GM23248 (cell line): Measurements from ENCODE around the gene TRIM52.
"Not testable (repeated sequence)": the region's sequence is repeated elsewhere in the genome, so short reads cannot be mapped to it uniquely, and the experiment has no call there.

Experiments
- EZH2 ChIP-seq: fragments of 200-600 bp; sonication (generic); IDR thresholded peaks from 2 replicates; pipeline ENCODE4 v1.6.1; 2018; ENCODE audit warnings: antibody characterized with exemption, mild to moderate bottlenecking; ENCODE audit not compliant: insufficient read depth, poor library complexity, severe bottlenecking
- EZH2phosphoT487 ChIP-seq: fragments of 200-600 bp; sonication (generic); IDR thresholded peaks from 2 replicates; pipeline ENCODE4 v1.6.1; 2018; ENCODE audit warnings: antibody characterized with exemption, moderate library complexity, mild to moderate bottlenecking, low read depth; ENCODE audit not compliant: insufficient read depth

DNA sequence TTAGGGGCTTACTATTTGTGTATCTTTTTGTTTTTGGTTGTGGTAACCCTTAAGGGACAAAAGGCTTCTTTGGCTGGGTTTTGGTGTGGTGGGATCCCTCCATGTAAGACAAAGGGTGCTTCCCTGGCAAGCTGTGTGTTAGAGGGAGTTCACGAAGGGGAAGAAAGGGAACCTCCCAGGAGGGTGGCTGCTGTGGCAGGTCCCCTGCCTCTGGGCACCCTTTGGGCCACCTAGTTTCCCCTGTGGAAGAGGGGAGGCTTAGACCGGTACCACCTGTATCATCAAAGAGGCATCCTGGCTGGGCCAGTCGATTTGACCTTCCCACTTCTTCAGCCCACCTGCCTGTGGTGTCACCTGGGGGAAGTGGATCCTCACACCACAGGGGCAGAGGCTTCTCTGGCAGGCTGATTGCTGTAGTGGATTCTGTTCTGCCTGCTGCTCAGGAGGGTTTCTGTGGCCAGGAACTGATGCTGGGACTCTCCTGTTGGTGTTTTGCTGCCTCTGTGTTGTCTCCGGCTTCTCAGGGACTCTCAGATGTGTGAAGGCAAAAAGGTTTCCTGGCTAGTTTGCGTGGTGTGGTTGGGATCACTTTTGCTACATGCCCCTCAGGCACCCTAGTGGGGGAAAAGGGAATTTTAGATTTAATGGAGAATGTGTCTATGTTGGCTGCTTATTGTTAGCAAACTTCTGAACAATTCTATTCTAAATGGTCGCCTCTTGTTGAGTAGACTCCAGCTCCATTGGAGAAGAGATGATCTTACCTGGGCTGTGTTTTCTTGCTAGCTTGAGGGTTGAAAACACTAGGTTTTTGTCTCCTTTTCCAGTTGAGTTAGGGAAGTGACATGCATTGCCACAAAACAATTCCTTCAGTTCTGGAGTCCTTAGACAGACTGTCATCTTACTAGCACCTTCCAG lies 23.2 kb upstream of the TRIM52 start:
- TF ChIP-seq EZH2, EZH2phosphoT487: not testable (repeated sequence)
